ENCODE measurements around the gene LAG3.
A peak's percentile ranks its signal among the peaks of the same experiment; 100 is the strongest.

LAG3 gene

GRCh38 chr12:6790496-6791150 lies 18.3 kb downstream of the LAG3 start:
- H3K9ac ChIP-seq (ENCODE audit: low read length), result peak overlapping the region; percentile 0
- no peaks in the 10 kb centered on the region for H3K4me1 ChIP-seq (ENCODE audit: control insufficient read depth, insufficient read depth, low read length)
- no peak overlapping the region for H3K27ac ChIP-seq (ENCODE audit: low read depth, low read length)
- H3K36me3 ChIP-seq (ENCODE audit: control insufficient read depth, insufficient read depth, low read length), result no peaks in the 10 kb centered on the region
- H3K4me3 ChIP-seq (ENCODE audit: low read length), result peak overlapping the region; percentile 14
- no peaks in the 10 kb centered on the region for H3K27me3 ChIP-seq (ENCODE audit: control insufficient read depth, insufficient read depth, low read length)

- Histone ChIP-seq H3K27me3 (ENCODE audit: control insufficient read depth, insufficient read depth, low read length) (no peaks in the 10 kb centered on the region), H3K36me3 (ENCODE audit: control insufficient read depth, insufficient read depth, low read length) (no peaks in the 10 kb centered on the region), H3K4me1 (ENCODE audit: control insufficient read depth, insufficient read depth, low read length) (no peaks in the 10 kb centered on the region), H3K27ac (ENCODE audit: low read depth, low read length) (no peak overlapping the region), H3K4me3 (ENCODE audit: low read length) (peak overlapping the region; percentile 14), H3K9ac (ENCODE audit: low read length) (no peak overlapping the region)
These were observed 19.7 kb downstream of the LAG3 start for GRCh38 chr12:6791931-6792520.

- H3K4me1 ChIP-seq (ENCODE audit: control insufficient read depth, insufficient read depth, low read length), result no peaks in the 10 kb centered on the region
- H3K27ac ChIP-seq (ENCODE audit: low read depth, low read length), result no peak overlapping the region
- no peaks in the 10 kb centered on the region for H3K36me3 ChIP-seq (ENCODE audit: control insufficient read depth, insufficient read depth, low read length)
- no peaks in the 10 kb centered on the region for H3K27me3 ChIP-seq (ENCODE audit: control insufficient read depth, insufficient read depth, low read length)
- H3K9ac ChIP-seq (ENCODE audit: low read length), result no peak overlapping the region
- peak overlapping the region; percentile 14 for H3K4me3 ChIP-seq (ENCODE audit: low read length)
These were observed 20.3 kb downstream of the LAG3 start for GRCh38 chr12:6792522-6793201.

- Histone ChIP-seq H3K27me3 (ENCODE audit: control insufficient read depth, insufficient read depth, low read length) (no peaks in the 10 kb centered on the region), H3K36me3 (ENCODE audit: control insufficient read depth, insufficient read depth, low read length) (no peaks in the 10 kb centered on the region), H3K27ac (ENCODE audit: low read depth, low read length) (no peak overlapping the region), H3K4me3 (ENCODE audit: low read length) (no peak overlapping the region), H3K9ac (ENCODE audit: low read length) (no peak overlapping the region), H3K4me1 (ENCODE audit: control insufficient read depth, insufficient read depth, low read length) (no peaks in the 10 kb centered on the region)
These were observed 22.8 kb downstream of the LAG3 start for GRCh38 chr12:6795088-6795487.

- Histone ChIP-seq H3K27me3 (ENCODE audit: control insufficient read depth, insufficient read depth, low read length) (no peaks in the 10 kb centered on the region), H3K4me1 (ENCODE audit: control insufficient read depth, insufficient read depth, low read length) (no peaks in the 10 kb centered on the region), H3K36me3 (ENCODE audit: control insufficient read depth, insufficient read depth, low read length) (no peaks in the 10 kb centered on the region), H3K4me3 (ENCODE audit: low read length) (no peak overlapping the region), H3K9ac (ENCODE audit: low read length) (no peak overlapping the region), H3K27ac (ENCODE audit: low read depth, low read length) (no peak overlapping the region)
These were observed 24.3 kb downstream of the LAG3 start for GRCh38 chr12:6796576-6796975.

- H3K4me3 ChIP-seq (ENCODE audit: low read length), result no peak overlapping the region
- H3K27ac ChIP-seq (ENCODE audit: low read depth, low read length), result no peak overlapping the region
- no peak overlapping the region for H3K9ac ChIP-seq (ENCODE audit: low read length)
- H3K27me3 ChIP-seq (ENCODE audit: control insufficient read depth, insufficient read depth, low read length), result no peaks in the 10 kb centered on the region
- H3K4me1 ChIP-seq (ENCODE audit: control insufficient read depth, insufficient read depth, low read length), result no peaks in the 10 kb centered on the region
- no peaks in the 10 kb centered on the region for H3K36me3 ChIP-seq (ENCODE audit: control insufficient read depth, insufficient read depth, low read length)
These were observed 26.8 kb downstream of the LAG3 start for GRCh38 chr12:6799147-6799546.

GRCh38 chr12:6807170-6807569 lies 34.9 kb downstream of the LAG3 start:
- Histone ChIP-seq H3K4me3 (ENCODE audit: low read length) (no peak overlapping the region), H3K27ac (ENCODE audit: low read depth, low read length) (no peak overlapping the region), H3K9ac (ENCODE audit: low read length) (no peak overlapping the region), H3K27me3 (ENCODE audit: control insufficient read depth, insufficient read depth, low read length) (no peaks in the 10 kb centered on the region), H3K4me1 (ENCODE audit: control insufficient read depth, insufficient read depth, low read length) (no peaks in the 10 kb centered on the region), H3K36me3 (ENCODE audit: control insufficient read depth, insufficient read depth, low read length) (no peaks in the 10 kb centered on the region)

GRCh38 chr12:6809056-6809455 lies 36.7 kb downstream of the LAG3 start:
- Histone ChIP-seq H3K27ac (ENCODE audit: low read depth, low read length) (no peak overlapping the region), H3K9ac (ENCODE audit: low read length) (no peak overlapping the region), H3K27me3 (ENCODE audit: control insufficient read depth, insufficient read depth, low read length) (no peaks in the 10 kb centered on the region), H3K36me3 (ENCODE audit: control insufficient read depth, insufficient read depth, low read length) (no peaks in the 10 kb centered on the region), H3K4me1 (ENCODE audit: control insufficient read depth, insufficient read depth, low read length) (no peaks in the 10 kb centered on the region), H3K4me3 (ENCODE audit: low read length) (no peak overlapping the region)

GRCh38 chr12:6810758-6811157 lies 38.4 kb downstream of the LAG3 start:
- Histone ChIP-seq H3K27ac (ENCODE audit: low read depth, low read length) (no peak overlapping the region), H3K27me3 (ENCODE audit: control insufficient read depth, insufficient read depth, low read length) (no peaks in the 10 kb centered on the region), H3K9ac (ENCODE audit: low read length) (no peak overlapping the region), H3K36me3 (ENCODE audit: control insufficient read depth, insufficient read depth, low read length) (no peaks in the 10 kb centered on the region), H3K4me1 (ENCODE audit: control insufficient read depth, insufficient read depth, low read length) (no peaks in the 10 kb centered on the region), H3K4me3 (ENCODE audit: low read length) (no peak overlapping the region)

- no peak overlapping the region for H3K9ac ChIP-seq (ENCODE audit: low read length)
- no peak overlapping the region for H3K27ac ChIP-seq (ENCODE audit: low read depth, low read length)
- H3K27me3 ChIP-seq (ENCODE audit: control insufficient read depth, insufficient read depth, low read length), result no peaks in the 10 kb centered on the region
- no peaks in the 10 kb centered on the region for H3K36me3 ChIP-seq (ENCODE audit: control insufficient read depth, insufficient read depth, low read length)
- no peak overlapping the region for H3K4me3 ChIP-seq (ENCODE audit: low read length)
- no peaks in the 10 kb centered on the region for H3K4me1 ChIP-seq (ENCODE audit: control insufficient read depth, insufficient read depth, low read length)
These were observed 41.0 kb downstream of the LAG3 start for GRCh38 chr12:6813363-6813762.

- Histone ChIP-seq H3K27ac (ENCODE audit: low read depth, low read length) (no peak overlapping the region), H3K4me3 (ENCODE audit: low read length) (no peak overlapping the region), H3K36me3 (ENCODE audit: control insufficient read depth, insufficient read depth, low read length) (no peaks in the 10 kb centered on the region), H3K4me1 (ENCODE audit: control insufficient read depth, insufficient read depth, low read length) (peaks cover 3% of the 10 kb centered on the region), H3K27me3 (ENCODE audit: control insufficient read depth, insufficient read depth, low read length) (peaks cover 4% of the 10 kb centered on the region), H3K9ac (ENCODE audit: low read length) (no peak overlapping the region)
These were observed 44.3 kb downstream of the LAG3 start for GRCh38 chr12:6816598-6816997.

- H3K36me3 ChIP-seq (ENCODE audit: control insufficient read depth, insufficient read depth, low read length), result no peaks in the 10 kb centered on the region
- peaks cover 4% of the 10 kb centered on the region for H3K27me3 ChIP-seq (ENCODE audit: control insufficient read depth, insufficient read depth, low read length)
- H3K27ac ChIP-seq (ENCODE audit: low read depth, low read length), result no peak overlapping the region
These were observed 44.8 kb downstream of the LAG3 start for GRCh38 chr12:6817098-6817497.

More at GRCh38 chr12:6817098-6817497, 44.8 kb downstream of the LAG3 start:
- Histone ChIP-seq H3K4me3 (ENCODE audit: low read length) (no peak overlapping the region), H3K4me1 (ENCODE audit: control insufficient read depth, insufficient read depth, low read length) (peaks cover 3% of the 10 kb centered on the region), H3K9ac (ENCODE audit: low read length) (no peak overlapping the region)
